H9 (cell line): ENCODE data around the gene NPR1. TPM values are rescaled to one million over a fixed set of nuclear protein-coding genes. Genes with fewer than 3 reads are reported as not detected.

Experiments
- DNase-seq: peaks from one replicate; pipeline ENCODE4 v3.0.0-alpha.2; 2017
- H2AFZ ChIP-seq: one replicate; pipeline ENCODE4 v1.6.1; 2013; ENCODE audit warnings: mild to moderate bottlenecking, low read length, control low read depth, moderate library complexity
- H2AK5ac ChIP-seq: 2 replicates; pipeline ENCODE4 v1.6.1; 2013; ENCODE audit warnings: low read length, control low read depth, mixed read lengths; ENCODE audit not compliant: insufficient read length
- H2BK120ac ChIP-seq: one replicate; pipeline ENCODE4 v1.6.1; 2013; ENCODE audit warnings: low read depth, mild to moderate bottlenecking, low read length, control low read depth, inconsistent platforms; ENCODE audit not compliant: poor library complexity, severe bottlenecking
- H2BK12ac ChIP-seq: 2 replicates; pipeline ENCODE4 v1.6.1; 2013; ENCODE audit warnings: low read length, control low read depth, mixed read lengths, low read depth; ENCODE audit not compliant: insufficient read length
- H2BK15ac ChIP-seq: 2 replicates; pipeline ENCODE4 v1.6.1; 2013; ENCODE audit warnings: low read depth, low read length, control low read depth
- H2BK20ac ChIP-seq: one replicate; pipeline ENCODE4 v1.6.1; 2013; ENCODE audit warnings: low read depth, mild to moderate bottlenecking, low read length, control low read depth, inconsistent platforms; ENCODE audit not compliant: poor library complexity, severe bottlenecking
- H2BK5ac ChIP-seq: 2 replicates; pipeline ENCODE4 v1.6.1; 2013; ENCODE audit warnings: low read length, control low read depth, mixed read lengths; ENCODE audit not compliant: insufficient read length
- H3K14ac ChIP-seq: 2 replicates; pipeline ENCODE4 v1.6.1; 2013; ENCODE audit warnings: low read length, control low read depth; ENCODE audit not compliant: insufficient read depth
- H3K18ac ChIP-seq: 2 replicates; pipeline ENCODE4 v1.6.1; 2013; ENCODE audit warnings: low read depth, mild to moderate bottlenecking, mixed read lengths, low read length, control low read depth; ENCODE audit not compliant: insufficient read length
- H3K23ac ChIP-seq: 2 replicates; pipeline ENCODE4 v1.6.1; 2013; ENCODE audit warnings: low read length, control low read depth, mixed read lengths, low read depth; ENCODE audit not compliant: insufficient read length
- H3K23me2 ChIP-seq: 2 replicates; pipeline ENCODE4 v1.6.1; 2013; ENCODE audit warnings: low read depth, mild to moderate bottlenecking, mixed read lengths, low read length, control low read depth; ENCODE audit not compliant: insufficient read length, poor library complexity, severe bottlenecking
- H3K27ac ChIP-seq: 2 replicates; pipeline ENCODE4 v1.5.1; 2013; ENCODE audit warnings: low read length, control low read depth, mixed read lengths, low read depth; ENCODE audit not compliant: insufficient read length
- H3K27me3 ChIP-seq: 2 replicates; pipeline ENCODE4 v1.6.1; 2013; ENCODE audit warnings: low read length, control low read depth, inconsistent platforms; ENCODE audit not compliant: insufficient read depth
- H3K4ac ChIP-seq: 2 replicates; pipeline ENCODE4 v1.6.1; 2013; ENCODE audit warnings: low read depth, mild to moderate bottlenecking, control low read depth, inconsistent platforms, low read length, moderate library complexity
- H3K4me1 ChIP-seq: 2 replicates; pipeline ENCODE4 v1.6.1; 2013; ENCODE audit warnings: low read length, control low read depth, inconsistent platforms; ENCODE audit not compliant: insufficient read depth
- H3K4me2 ChIP-seq: 2 replicates; pipeline ENCODE4 v1.6.1; 2013; ENCODE audit warnings: low read length, control low read depth, mixed read lengths; ENCODE audit not compliant: insufficient read length, insufficient read depth
- H3K56ac ChIP-seq: 2 replicates; pipeline ENCODE4 v1.6.1; 2013; ENCODE audit warnings: low read depth, mild to moderate bottlenecking, mixed read lengths, low read length, control low read depth; ENCODE audit not compliant: insufficient read length
- H3K79me1 ChIP-seq: 2 replicates; pipeline ENCODE4 v1.6.1; 2013; ENCODE audit warnings: low read depth, mild to moderate bottlenecking, moderate library complexity, low read length, control low read depth, inconsistent platforms; ENCODE audit not compliant: insufficient read depth, poor library complexity, severe bottlenecking
- H3K79me2 ChIP-seq: 2 replicates; pipeline ENCODE4 v1.6.1; 2013; ENCODE audit warnings: low read length, control low read depth, inconsistent platforms; ENCODE audit not compliant: insufficient read depth
- H3K9ac ChIP-seq: 2 replicates; pipeline ENCODE4 v1.6.1; 2013; ENCODE audit warnings: low read length, control low read depth, mixed read lengths; ENCODE audit not compliant: insufficient read length; ENCODE audit errors: extremely low read depth
- H3K9me3 ChIP-seq: one replicate; pipeline ENCODE4 v1.6.1; 2013; ENCODE audit warnings: low read depth, low read length, inconsistent platforms; ENCODE audit not compliant: control insufficient read depth
- H3T11ph ChIP-seq: one replicate; pipeline ENCODE4 v1.6.1; 2013; ENCODE audit warnings: mild to moderate bottlenecking, low read length, control low read depth, inconsistent platforms
- H4K20me1 ChIP-seq: one replicate; pipeline ENCODE4 v1.6.1; 2013; ENCODE audit not compliant: control insufficient read depth, insufficient read length, insufficient read depth
- H4K5ac ChIP-seq: 2 replicates; pipeline ENCODE4 v1.6.1; 2013; ENCODE audit warnings: low read depth, mild to moderate bottlenecking, mixed read lengths, low read length, control low read depth; ENCODE audit not compliant: insufficient read length
- H4K8ac ChIP-seq: replicated peaks from 2 replicates; pipeline ENCODE4 v1.6.1; 2013; ENCODE audit warnings: low read length, control low read depth, mixed read lengths, low read depth; ENCODE audit not compliant: insufficient read length
- H4K91ac ChIP-seq: 2 replicates; pipeline ENCODE4 v1.6.1; 2013; ENCODE audit warnings: low read depth, mild to moderate bottlenecking, moderate library complexity, mixed read lengths, low read length, control low read depth; ENCODE audit not compliant: insufficient read length
- H3K27ac Mint-ChIP-seq, 3 experiments: 2 replicates in 2 of 3; 3 replicates in 1 of 3; pipeline ENCODE4 v1.8.0; 2020 to 2021; ENCODE audit warnings: mixed read lengths in 3 of 3, mild to moderate bottlenecking in 1 of 3, moderate library complexity in 1 of 3
- H3K27me3 Mint-ChIP-seq: 2 replicates; pipeline ENCODE4 v1.8.0; 2021; ENCODE audit warnings: low read depth, mild to moderate bottlenecking, moderate library complexity, mixed read lengths
- H3K36me3 Mint-ChIP-seq, 3 experiments: 2 replicates in 2 of 3; 3 replicates in 1 of 3; pipeline ENCODE4 v1.8.0; 2020 to 2021; ENCODE audit warnings: low read depth in 3 of 3, mixed read lengths in 3 of 3; ENCODE audit not compliant: insufficient read depth in 1 of 3
- H3K4me1 Mint-ChIP-seq, 2 experiments: 2 replicates each; pipeline ENCODE4 v1.8.0; 2020; ENCODE audit warnings: mixed read lengths in 2 of 2
- H3K4me3 Mint-ChIP-seq, 2 experiments: 2 replicates in 1 of 2; 3 replicates in 1 of 2; pipeline ENCODE4 v1.8.0; 2020 to 2021; ENCODE audit warnings: mild to moderate bottlenecking in 2 of 2, mixed read lengths in 2 of 2, moderate library complexity in 1 of 2
- H3K9me3 Mint-ChIP-seq, 2 experiments: 2 replicates in 1 of 2; 3 replicates in 1 of 2; pipeline ENCODE4 v1.8.0; 2020; ENCODE audit warnings: mild to moderate bottlenecking in 2 of 2, mixed read lengths in 2 of 2, moderate library complexity in 1 of 2
- CTCF ChIP-seq: fragments of 200-600 bp; sonication (generic); conservative IDR thresholded peaks from 3 replicates; pipeline ENCODE4 v1.8.0; 2021; ENCODE audit warnings: antibody characterized with exemption, mild to moderate bottlenecking
- WGBS: extraction: QIAGEN DNeasy Blood & Tissue Kit; methylation state at CpG from one replicate; pipeline ENCODE4 v1.1.7; 2013; ENCODE audit warnings: missing lambda C conversion rate, low lambda C conversion rate, mixed read lengths; ENCODE audit not compliant: insufficient read length; ENCODE audit errors: extremely low coverage; 5-methylcytosine and 5-hydroxymethylcytosine counted together
- total RNA-seq: library from RNA; stranded (reverse); gene quantifications from 2 replicates; pipeline ENCODE4 v1.2.1, GENCODE V29; 2021

NPR1 gene
- total RNA-seq, 1 experiment from 2014 or later, result 8.6 TPM

- peaks cover 4% of the 10 kb centered on the region; the same call in 1 of the 2 replicates for H3K27me3 Mint-ChIP-seq
- Histone ChIP-seq H3K4me1 (no peaks in the 10 kb centered on the region), H2BK5ac (no peak overlapping the region), H3K4ac (no peak overlapping the region), H3K79me2 (no peaks in the 10 kb centered on the region), H3K56ac (no peak overlapping the region), H3K79me1 (no peaks in the 10 kb centered on the region), H3K14ac (no peak overlapping the region), H2BK120ac (no peak overlapping the region), H3K27ac (no peak overlapping the region), H2AK5ac (no peak overlapping the region), H2BK15ac (no peak overlapping the region), H2BK20ac (no peak overlapping the region), H3K27me3 (no peaks in the 10 kb centered on the region), H4K20me1 (no peaks in the 10 kb centered on the region), H2AFZ (no peak overlapping the region), H4K8ac (no peak overlapping the region), H3K23me2 (no peaks in the 10 kb centered on the region), H3K23ac (no peak overlapping the region), H4K91ac (no peak overlapping the region), H3K9me3 (no peaks in the 10 kb centered on the region), H3T11ph (no peak overlapping the region), H3K4me2 (no peak overlapping the region), H4K5ac (no peak overlapping the region), H3K9ac (no peak overlapping the region), H3K18ac (no peak overlapping the region), H2BK12ac (no peak overlapping the region)
- H3K4me3 Mint-ChIP-seq, result no peak overlapping the region; a peak in 1 of 5 replicates
- TF ChIP-seq CTCF, result no peak
- H3K9me3 Mint-ChIP-seq, result no peaks in the 10 kb centered on the region
- H3K27ac Mint-ChIP-seq, result peak overlapping the region; percentile 8 to 25 (median 18); a peak in 2 of 7 replicates
- peaks cover 6% of the 10 kb centered on the region in 2 experiments for H3K4me1 Mint-ChIP-seq
- WGBS, result no CpG with 5 or more reads among the region's 3 CpGs
- no peak for DNase-seq
- H3K36me3 Mint-ChIP-seq, result peaks cover 12 to 25% (median 23%) of the 10 kb centered on the region in 3 experiments; a peak in 6 of 7 replicates
These were observed 29.2 kb upstream of the NPR1 start for GRCh38 chr1:153649137-153649862.
